Upper lobe of right lung (tissue), 1 donor: ENCODE data around the gene FRMPD2. TPM values are rescaled to one million over a fixed set of nuclear protein-coding genes. Genes with fewer than 3 reads are reported as not detected.

Experiments used
- ATAC-seq: fragments of 200-7000 bp; cut with Tn5 transposase; one replicate; pipeline ENCODE4 v1.9.1; 2020; ENCODE audit warnings: mild to moderate bottlenecking, moderate library complexity
- DNase-seq: peaks from one replicate; pipeline ENCODE4 v3.0.0-alpha.2; 2020
- H3K27ac ChIP-seq: fragments of 200-600 bp; one replicate; pipeline ENCODE4 v1.8.0; 2022
- H3K27me3 ChIP-seq: fragments of 200-600 bp; one replicate; pipeline ENCODE4 v1.8.0; 2022; ENCODE audit warnings: mild to moderate bottlenecking
- H3K36me3 ChIP-seq: fragments of 200-600 bp; one replicate; pipeline ENCODE4 v1.8.0; 2022
- H3K4me1 ChIP-seq: fragments of 200-600 bp; one replicate; pipeline ENCODE4 v1.8.0; 2022
- H3K4me3 ChIP-seq: fragments of 200-600 bp; one replicate; pipeline ENCODE4 v1.8.0; 2022; ENCODE audit warnings: mild to moderate bottlenecking
- H3K9me3 ChIP-seq: fragments of 200-600 bp; one replicate; pipeline ENCODE4 v1.8.0; 2022
- intact Hi-C: fragments of 100-400 bp; cut with DNase I; formaldehyde crosslinking; loops from one replicate; pipeline ENCODE4 v1.11.0; 2022
- total RNA-seq: library from RNA; stranded (reverse); fragmentation: NEBNext Ultra II Directional; extraction: Animal tissue kit (Norgen Biotek cat#: 25700); gene quantifications from one replicate; pipeline ENCODE4 v1.2.1, GENCODE V29; 2021
- TF ChIP-seq, protein P1 (sequence below): fragments of 200-600 bp; IDR thresholded peaks from one replicate; pipeline ENCODE4 v1.8.0; 2022; ENCODE audit warnings: antibody characterized with exemption
- donor health status: DM: no; HTN: yes; CAD: no; lungs with severe emphysema.

The FRMPD2 gene
- total RNA-seq, 1 donor from 2014 or later: not detected

DNA sequence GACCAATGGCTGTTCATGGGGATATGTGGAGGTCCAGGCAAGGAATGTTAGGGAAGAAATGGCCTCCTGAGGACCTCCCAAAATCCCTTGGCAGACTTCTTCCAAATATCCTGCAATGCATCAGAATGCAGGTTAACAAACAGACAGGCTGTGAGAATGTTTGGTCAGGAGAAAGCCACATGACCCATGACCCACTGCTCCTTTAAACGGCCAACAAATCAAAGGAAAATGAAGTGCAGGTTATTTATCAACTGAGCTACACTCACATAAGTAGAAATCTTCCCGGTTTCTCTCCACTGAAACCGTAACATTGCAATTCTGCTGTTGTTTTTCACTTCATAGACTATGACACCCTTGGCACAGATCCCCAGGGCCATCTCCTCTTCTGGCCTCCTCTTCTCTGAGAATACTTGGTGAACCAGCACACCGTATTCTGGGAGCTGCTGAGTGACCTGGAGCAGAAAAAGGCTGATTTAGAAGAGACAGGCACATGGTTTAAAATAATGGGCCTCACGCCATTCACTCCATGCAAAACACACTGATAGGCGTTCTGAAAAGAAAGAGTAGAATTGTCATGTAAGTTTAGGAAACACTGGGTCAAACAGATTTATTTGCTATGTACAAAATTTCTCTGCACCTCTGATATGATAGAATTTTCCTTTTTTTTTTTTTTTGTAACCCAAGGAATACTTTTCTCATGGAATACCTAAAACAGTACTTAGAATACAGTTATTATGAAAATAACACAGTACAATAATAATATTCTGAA is 67.8 kb downstream of the FRMPD2 start:
- DNase-seq (no peak), ATAC-seq (no peak)
- no peaks in the 10 kb centered on the region for H3K4me1 ChIP-seq
- H3K4me3 ChIP-seq: no peak overlapping the region
- intact Hi-C loops: no loop called here
- H3K27me3 ChIP-seq: no peaks in the 10 kb centered on the region
- no peak overlapping the region for H3K27ac ChIP-seq
- TF ChIP-seq, protein P1, sequence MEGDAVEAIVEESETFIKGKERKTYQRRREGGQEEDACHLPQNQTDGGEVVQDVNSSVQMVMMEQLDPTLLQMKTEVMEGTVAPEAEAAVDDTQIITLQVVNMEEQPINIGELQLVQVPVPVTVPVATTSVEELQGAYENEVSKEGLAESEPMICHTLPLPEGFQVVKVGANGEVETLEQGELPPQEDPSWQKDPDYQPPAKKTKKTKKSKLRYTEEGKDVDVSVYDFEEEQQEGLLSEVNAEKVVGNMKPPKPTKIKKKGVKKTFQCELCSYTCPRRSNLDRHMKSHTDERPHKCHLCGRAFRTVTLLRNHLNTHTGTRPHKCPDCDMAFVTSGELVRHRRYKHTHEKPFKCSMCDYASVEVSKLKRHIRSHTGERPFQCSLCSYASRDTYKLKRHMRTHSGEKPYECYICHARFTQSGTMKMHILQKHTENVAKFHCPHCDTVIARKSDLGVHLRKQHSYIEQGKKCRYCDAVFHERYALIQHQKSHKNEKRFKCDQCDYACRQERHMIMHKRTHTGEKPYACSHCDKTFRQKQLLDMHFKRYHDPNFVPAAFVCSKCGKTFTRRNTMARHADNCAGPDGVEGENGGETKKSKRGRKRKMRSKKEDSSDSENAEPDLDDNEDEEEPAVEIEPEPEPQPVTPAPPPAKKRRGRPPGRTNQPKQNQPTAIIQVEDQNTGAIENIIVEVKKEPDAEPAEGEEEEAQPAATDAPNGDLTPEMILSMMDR: no peak
- H3K9me3 ChIP-seq: no peaks in the 10 kb centered on the region
- H3K36me3 ChIP-seq: no peaks in the 10 kb centered on the region

GRCh38 chr10:48205918-48206317 is 68.6 kb downstream of the FRMPD2 start:
- Histone ChIP-seq H3K4me3 (no peak overlapping the region), H3K9me3 (no peaks in the 10 kb centered on the region), H3K27ac (no peak overlapping the region), H3K4me1 (no peaks in the 10 kb centered on the region), H3K36me3 (no peaks in the 10 kb centered on the region), H3K27me3 (no peaks in the 10 kb centered on the region)
- TF ChIP-seq, protein P1: no peak
- ATAC-seq (peak; percentile 69), DNase-seq (no peak)
- intact Hi-C loops: no loop called here

DNA sequence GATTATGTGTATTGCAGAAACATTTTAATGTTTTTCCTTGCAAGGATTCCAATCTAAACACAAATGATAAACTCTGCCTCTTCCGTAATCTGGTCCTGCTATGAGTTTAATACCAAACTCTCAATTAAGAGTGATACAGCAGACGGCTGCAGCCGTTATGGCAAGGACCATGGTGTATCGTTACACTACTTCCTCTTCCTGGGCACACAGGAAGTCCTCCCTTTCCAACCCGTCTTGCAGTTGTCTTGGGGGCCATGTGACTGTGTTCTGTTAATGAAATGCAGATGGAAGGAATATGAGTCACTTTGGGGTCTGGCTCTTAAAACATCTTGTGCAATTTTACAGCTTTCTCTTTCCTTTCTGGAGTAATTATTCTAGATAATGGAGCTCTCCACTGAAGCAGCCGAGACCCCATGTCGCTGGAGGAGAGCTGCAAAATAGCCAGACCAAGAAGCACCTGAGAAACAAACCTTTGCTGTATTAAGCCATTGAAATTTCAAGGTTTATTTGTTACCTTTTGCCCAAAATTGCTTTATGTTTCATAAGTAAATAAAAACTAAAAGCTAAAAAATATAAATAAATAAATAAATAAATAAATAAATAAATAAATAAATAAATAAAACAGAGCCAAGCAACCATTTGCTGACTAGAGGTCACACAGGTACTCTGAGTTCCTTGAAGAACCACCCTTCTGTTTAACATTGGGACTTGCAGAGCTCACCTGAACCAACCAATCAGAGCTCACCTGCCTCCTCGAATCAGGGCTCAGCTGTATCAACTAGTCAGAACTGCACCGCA is 74.7 kb downstream of the FRMPD2 start:
- ATAC-seq (peak; percentile 67), DNase-seq (no peak)
- intact Hi-C loops: no loop called here
- no peak overlapping the region for H3K27ac ChIP-seq
- no peaks in the 10 kb centered on the region for H3K27me3 ChIP-seq
- no peak overlapping the region for H3K4me3 ChIP-seq
- TF ChIP-seq, protein P1: no peak
- no peaks in the 10 kb centered on the region for H3K4me1 ChIP-seq
- H3K36me3 ChIP-seq: no peaks in the 10 kb centered on the region
- H3K9me3 ChIP-seq: no peaks in the 10 kb centered on the region

DNA sequence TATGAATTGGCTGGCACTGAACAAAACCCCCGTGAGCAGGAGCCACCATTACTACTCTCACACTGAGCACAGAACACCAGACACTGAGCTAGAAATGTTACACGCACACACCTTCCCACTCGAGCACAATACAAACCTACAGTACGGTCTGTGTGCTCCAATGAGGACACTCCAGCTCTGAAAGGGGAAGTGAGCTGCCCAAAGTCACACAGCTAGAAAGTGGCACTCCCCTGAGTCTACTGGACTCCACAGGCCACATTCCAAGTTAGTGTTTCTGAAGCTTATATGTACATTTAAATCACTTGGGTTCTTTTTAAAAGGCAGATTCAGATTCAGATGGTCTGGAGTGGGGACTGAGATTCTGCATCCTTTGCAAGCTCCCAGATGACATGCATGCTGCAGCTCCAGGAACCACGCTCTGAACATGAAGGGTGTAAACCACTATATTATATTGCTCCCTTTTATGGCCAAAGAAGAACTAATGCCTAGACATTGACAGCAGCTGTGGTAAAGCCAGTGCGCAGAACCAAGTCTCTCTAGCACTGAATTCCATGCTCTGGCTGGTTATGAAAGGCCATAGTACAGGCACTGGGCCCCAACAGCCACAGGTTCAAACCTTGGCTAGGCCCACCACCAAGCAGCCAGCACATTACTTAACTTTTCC is 77.1 kb downstream of the FRMPD2 start:
- Histone ChIP-seq H3K4me3 (no peak overlapping the region), H3K27me3 (no peaks in the 10 kb centered on the region), H3K9me3 (no peaks in the 10 kb centered on the region), H3K4me1 (no peaks in the 10 kb centered on the region), H3K27ac (no peak overlapping the region), H3K36me3 (no peaks in the 10 kb centered on the region)
- intact Hi-C loops: no loop called here
- DNase-seq (no peak), ATAC-seq (peak; percentile 43)
- TF ChIP-seq, protein P1: no peak

DNA sequence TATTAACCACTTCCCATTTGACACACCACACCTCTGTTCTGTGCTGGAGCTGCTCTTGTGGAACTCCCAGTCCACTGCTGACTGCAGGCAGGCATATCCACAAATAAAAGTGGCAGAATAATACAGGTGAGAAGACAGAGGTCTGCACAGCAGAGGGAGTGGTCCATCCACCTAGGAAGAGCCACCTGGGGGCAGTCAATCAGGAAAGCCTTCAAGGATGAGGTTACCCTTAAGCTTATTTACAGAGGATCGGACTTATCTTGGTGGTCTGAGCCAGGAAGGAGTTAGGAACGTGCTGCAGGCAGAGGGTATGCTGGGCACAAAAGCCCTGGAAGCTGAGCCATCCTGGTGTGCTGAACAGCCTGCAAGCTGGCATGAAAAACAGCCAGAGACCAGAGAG is 78.7 kb downstream of the FRMPD2 start:
- DNase-seq (no peak), ATAC-seq (no peak)
- Histone ChIP-seq H3K27me3 (no peaks in the 10 kb centered on the region), H3K9me3 (no peaks in the 10 kb centered on the region), H3K4me3 (no peak overlapping the region), H3K36me3 (no peaks in the 10 kb centered on the region), H3K4me1 (no peaks in the 10 kb centered on the region), H3K27ac (no peak overlapping the region)
- TF ChIP-seq, protein P1: no peak
- intact Hi-C loops: no loop called here
